ENCODE results near the gene DLGAP5. TPM values are rescaled to one million over a fixed set of nuclear protein-coding genes. Genes with fewer than 3 reads are reported as not detected.
A peak's percentile ranks its signal among the peaks of the same experiment; 100 is the strongest.

Gene DLGAP5
- total and polyA plus RNA-seq, 2 of the 13 experiments (the other 11 are each of a cell fraction or from before 2014, with no cell fraction given) = 7.7 to 55.8 TPM

GRCh38 chr14:55116246-55117030, 74.9 kb downstream of the DLGAP5 start (continued):
- TF ChIP-seq, protein P1, sequence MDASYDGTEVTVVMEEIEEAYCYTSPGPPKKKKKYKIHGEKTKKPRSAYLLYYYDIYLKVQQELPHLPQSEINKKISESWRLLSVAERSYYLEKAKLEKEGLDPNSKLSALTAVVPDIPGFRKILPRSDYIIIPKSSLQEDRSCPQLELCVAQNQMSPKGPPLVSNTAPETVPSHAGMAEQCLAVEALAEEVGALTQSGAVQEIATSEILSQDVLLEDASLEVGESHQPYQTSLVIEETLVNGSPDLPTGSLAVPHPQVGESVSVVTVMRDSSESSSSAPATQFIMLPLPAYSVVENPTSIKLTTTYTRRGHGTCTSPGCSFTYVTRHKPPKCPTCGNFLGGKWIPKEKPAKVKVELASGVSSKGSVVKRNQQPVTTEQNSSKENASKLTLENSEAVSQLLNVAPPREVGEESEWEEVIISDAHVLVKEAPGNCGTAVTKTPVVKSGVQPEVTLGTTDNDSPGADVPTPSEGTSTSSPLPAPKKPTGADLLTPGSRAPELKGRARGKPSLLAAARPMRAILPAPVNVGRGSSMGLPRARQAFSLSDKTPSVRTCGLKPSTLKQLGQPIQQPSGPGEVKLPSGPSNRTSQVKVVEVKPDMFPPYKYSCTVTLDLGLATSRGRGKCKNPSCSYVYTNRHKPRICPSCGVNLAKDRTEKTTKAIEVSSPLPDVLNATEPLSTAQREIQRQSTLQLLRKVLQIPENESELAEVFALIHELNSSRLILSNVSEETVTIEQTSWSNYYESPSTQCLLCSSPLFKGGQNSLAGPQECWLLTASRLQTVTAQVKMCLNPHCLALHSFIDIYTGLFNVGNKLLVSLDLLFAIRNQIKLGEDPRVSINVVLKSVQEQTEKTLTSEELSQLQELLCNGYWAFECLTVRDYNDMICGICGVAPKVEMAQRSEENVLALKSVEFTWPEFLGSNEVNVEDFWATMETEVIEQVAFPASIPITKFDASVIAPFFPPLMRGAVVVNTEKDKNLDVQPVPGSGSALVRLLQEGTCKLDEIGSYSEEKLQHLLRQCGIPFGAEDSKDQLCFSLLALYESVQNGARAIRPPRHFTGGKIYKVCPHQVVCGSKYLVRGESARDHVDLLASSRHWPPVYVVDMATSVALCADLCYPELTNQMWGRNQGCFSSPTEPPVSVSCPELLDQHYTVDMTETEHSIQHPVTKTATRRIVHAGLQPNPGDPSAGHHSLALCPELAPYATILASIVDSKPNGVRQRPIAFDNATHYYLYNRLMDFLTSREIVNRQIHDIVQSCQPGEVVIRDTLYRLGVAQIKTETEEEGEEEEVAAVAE (CRISPR knock-in tag; IDR thresholded peaks at IDR 0.05; ENCODE audit: borderline replicate concordance) = no peak
- TF ChIP-seq ZNF431 (CRISPR knock-in tag; IDR thresholded peaks at IDR 0.05; ENCODE audit: borderline replicate concordance, low read depth) (no peak), MATR3 (CRISPR knock-in tag; IDR thresholded peaks at IDR 0.05) (no peak), NR2F1 (CRISPR knock-in tag; IDR thresholded peaks at IDR 0.05) (no peak), NR1H2 (CRISPR knock-in tag; IDR thresholded peaks at IDR 0.05; ENCODE audit: borderline replicate concordance, low read depth) (no peak), SP2 (CRISPR knock-in tag; IDR thresholded peaks at IDR 0.05) (no peak), PPARG (CRISPR knock-in tag; conservative IDR thresholded peaks at IDR 0.05) (peak; percentile 69; the same call in 1 of the 2 replicates), ZNF747 (CRISPR knock-in tag; IDR thresholded peaks at IDR 0.05; ENCODE audit: borderline replicate concordance) (no peak), ETV5 (CRISPR knock-in tag; IDR thresholded peaks at IDR 0.05; ENCODE audit: borderline replicate concordance) (peak; percentile 86), ZMAT3 (CRISPR knock-in tag; conservative IDR thresholded peaks at IDR 0.05) (0 out of 2 replicates have a peak, but pooled peaks have one; percentile 36), ELF1 (CRISPR knock-in tag; IDR thresholded peaks at IDR 0.05) (no peak), HNF4A (CRISPR knock-in tag; IDR thresholded peaks at IDR 0.05) (peak; percentile 43; the same call in 1 of the 2 replicates), HOXA7 (CRISPR knock-in tag; IDR thresholded peaks at IDR 0.05) (no peak), ZNF441 (CRISPR knock-in tag; IDR thresholded peaks at IDR 0.05; ENCODE audit: borderline replicate concordance) (no peak), ZNF543 (CRISPR knock-in tag; IDR thresholded peaks at IDR 0.05) (no peak), ZNF354B (CRISPR knock-in tag; IDR thresholded peaks at IDR 0.05) (no peak), SIN3A (IDR thresholded peaks at IDR 0.05; ENCODE audit: borderline replicate concordance, low read depth, low read length) (no peak), IRF2 (CRISPR knock-in tag; IDR thresholded peaks at IDR 0.05) (no peak), ZBTB38 (CRISPR knock-in tag; IDR thresholded peaks at IDR 0.05) (no peak), CHD4 (IDR thresholded peaks at IDR 0.05; ENCODE audit: borderline replicate concordance, low read length) (no peak), ZBTB8A (CRISPR knock-in tag; IDR thresholded peaks at IDR 0.05; ENCODE audit: borderline replicate concordance, low read depth) (no peak), ZBTB37 (CRISPR knock-in tag; IDR thresholded peaks at IDR 0.05) (0 out of 2 replicates have a peak, but pooled peaks have one; percentile 60)
- TF ChIP-seq, protein P2, sequence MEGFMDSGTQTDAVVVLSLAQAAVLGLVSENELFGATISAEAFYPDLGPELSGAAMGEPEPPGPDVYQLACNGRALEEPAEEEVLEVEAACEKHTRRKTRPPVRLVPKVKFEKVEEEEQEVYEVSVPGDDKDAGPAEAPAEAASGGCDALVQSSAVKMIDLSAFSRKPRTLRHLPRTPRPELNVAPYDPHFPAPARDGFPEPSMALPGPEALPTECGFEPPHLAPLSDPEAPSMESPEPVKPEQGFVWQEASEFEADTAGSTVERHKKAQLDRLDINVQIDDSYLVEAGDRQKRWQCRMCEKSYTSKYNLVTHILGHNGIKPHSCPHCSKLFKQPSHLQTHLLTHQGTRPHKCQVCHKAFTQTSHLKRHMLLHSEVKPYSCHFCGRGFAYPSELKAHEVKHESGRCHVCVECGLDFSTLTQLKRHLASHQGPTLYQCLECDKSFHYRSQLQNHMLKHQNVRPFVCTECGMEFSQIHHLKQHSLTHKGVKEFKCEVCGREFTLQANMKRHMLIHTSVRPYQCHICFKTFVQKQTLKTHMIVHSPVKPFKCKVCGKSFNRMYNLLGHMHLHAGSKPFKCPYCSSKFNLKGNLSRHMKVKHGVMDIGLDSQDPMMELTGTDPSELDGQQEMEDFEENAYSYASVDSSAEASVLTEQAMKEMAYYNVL (CRISPR knock-in tag; IDR thresholded peaks at IDR 0.05; ENCODE audit: borderline replicate concordance) = no peak
